Measurements from ENCODE around the gene ZNF276. TPM values are rescaled to one million over a fixed set of nuclear protein-coding genes. Genes with fewer than 3 reads are reported as not detected.
"Not testable (repeated sequence)": the region's sequence is repeated elsewhere in the genome, so short reads cannot be mapped to it uniquely, and the experiment has no call there.

The ZNF276 gene
- total RNA-seq, 1 donor from 2014 or later, result 14.2 TPM

DNA sequence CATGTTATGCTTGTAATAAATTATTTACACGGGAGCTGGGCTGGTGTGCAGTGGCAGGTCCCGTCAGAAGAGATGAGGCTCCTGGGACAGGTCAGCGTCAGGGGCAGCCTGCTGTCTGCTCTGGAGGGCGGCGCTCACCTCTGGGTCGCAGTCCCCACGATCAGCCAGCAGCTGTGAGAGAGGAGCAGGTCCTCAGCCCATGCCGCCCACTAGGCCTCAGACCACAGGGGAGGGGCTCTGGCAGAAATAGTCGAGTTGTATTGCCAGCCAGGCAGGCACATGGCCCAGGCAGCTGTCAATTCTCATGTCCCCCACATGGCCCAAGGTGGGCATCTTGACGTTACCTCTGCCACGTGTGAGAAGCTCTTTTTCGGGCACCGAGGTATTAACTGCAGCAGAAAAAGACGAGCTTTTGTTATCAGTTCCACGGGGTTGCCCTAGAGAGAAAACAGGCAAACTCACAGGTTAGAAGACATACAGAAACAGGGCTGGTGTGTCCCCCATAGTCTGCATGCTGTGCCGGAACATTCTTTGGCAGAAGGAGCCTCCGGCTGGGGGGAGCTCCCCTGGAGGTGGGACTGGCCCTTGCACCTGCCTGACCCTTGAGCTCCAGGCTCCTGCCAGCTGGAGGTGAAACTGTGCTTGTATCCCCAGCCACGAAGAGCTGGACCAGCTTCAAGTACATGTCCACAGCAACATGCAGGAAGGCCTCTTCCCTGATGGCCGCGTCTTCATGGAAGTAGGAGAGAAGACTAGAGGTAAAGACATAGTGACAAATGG is 17.4 kb downstream of the ZNF276 start:
- DNase-seq, result no peak

DNA sequence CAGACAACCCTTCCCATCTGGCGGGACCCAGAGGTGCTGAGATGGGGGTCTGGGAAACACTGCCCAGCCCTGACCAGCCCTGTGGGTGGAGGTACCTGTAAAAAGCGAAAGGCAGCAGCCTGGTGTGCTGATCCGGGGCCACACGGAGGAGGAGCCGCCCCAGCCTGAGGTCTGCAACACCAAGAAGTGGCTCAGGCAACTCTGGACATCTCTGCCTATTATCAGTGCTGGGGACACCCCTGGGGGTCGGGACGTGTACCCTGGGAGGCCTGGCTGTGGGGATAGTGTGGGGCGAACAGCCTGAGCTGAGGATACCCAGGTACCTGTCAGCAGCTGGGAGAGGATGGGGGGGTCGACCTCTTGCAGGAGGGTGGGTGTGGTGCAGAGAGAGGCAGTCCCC is 18.0 kb downstream of the ZNF276 start:
- DNase-seq, result no peak

DNA sequence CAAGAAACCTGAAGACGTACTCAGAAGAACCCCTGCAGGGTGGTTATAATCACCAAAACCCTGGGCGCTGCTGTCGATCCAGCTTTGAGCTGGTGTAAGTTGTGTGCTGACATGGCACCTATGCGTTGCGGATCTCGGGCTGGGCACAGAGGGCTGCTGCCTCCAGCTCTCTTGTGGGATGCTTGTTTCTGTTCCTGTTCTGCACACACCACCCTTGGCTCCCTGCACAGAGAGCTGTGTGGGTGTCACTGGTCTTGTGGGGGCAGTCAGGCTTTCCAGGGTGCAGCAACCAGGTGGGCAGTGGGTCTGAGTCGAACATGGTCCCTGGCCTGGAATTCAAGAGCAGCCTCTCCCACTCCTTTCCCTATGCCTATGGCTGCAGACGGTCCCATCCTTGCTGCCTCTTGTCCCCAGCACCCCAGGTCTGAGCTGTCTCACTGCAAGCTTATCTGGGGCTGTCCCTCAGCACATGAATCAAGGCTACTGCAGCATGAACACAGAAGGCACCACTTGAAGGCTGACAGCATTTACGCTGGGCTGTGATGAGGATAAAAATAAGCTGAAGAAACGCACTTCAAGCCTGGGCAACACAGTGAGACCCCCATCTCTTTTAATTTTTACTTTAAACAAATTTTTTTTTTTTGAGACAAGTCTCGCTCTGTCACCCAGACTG is 20.1 kb downstream of the ZNF276 start:
- DNase-seq, result no peak

DNA sequence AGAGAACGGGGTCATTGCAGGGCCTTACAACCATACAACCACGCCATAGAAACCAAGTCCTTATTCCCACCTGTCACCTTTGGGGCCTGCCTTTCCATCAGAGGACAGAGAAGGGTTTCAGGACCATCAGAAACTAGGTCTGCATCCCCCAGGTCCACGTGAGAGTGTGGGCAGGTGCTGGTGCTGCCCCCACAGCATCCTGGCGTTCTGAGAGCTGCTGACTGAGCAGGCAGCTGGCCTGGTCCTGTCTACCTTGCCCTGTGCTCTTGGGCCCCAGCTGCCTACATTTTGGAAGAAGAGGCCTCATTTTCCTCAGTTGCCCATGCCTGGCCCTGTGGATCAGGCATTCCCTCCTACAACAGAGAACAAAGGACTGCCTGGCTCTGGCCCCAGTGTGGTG is 21.6 kb downstream of the ZNF276 start:
- DNase-seq, result no peak

DNA sequence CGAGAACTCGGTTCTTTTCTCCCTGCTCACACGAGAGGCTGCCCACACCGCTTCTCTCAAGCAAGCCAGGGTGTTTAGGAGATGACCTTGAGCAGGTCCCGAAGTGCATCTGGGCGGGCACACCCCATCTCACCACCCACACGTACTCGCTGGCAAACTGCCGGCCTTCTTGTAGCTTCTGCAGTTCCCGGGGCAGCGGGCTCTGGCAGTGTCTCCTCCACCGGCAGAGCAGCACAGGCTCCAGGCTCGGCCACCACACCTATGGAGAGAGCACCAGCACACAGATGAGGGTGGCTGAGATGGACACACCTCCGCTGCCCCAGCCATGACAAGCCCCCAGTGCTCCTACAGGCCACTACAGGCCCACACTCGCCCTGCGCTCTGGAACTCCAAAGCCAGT is 23.5 kb downstream of the ZNF276 start:
- no peak for DNase-seq

DNA sequence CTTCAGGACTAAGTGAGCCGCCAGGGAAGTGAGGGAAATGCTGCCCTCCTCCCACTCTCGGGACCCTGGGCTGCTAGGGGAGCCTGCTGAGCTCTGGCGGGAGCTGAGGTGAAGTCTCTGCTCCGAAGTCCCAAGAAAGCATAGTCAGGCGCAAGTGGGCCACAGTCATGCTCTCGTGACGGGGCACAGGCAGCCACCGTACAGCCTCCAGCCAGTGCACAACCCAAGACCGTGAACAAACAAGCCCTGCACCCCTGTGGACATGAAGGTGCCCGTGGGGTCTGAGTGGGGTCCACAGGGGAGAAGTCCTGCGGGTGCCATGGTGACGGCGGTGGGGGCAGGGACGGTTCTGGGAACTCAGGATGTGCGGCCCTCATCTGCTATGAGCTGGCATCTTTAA is 24.7 kb downstream of the ZNF276 start:
- no peak for DNase-seq

DNA sequence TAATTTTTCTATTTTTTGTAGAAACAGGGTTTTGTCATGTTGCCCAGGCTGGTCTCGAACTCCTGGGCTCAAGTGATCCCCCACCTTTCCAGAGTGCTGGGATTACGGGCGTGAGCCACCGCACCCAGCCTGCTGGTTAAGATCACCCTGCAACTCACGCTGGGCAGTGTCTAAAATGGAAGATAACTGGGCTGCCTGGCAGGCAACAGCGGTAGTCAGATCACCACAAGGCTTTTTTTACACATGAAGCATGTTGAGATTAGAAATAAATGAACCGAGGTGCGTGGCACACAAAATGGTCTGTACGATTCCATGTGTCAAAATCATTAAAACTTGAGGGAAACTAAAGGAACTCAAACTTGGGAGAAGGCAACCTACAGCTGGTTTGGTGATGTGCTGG is 26.7 kb downstream of the ZNF276 start:
- DNase-seq, result no peak

DNA sequence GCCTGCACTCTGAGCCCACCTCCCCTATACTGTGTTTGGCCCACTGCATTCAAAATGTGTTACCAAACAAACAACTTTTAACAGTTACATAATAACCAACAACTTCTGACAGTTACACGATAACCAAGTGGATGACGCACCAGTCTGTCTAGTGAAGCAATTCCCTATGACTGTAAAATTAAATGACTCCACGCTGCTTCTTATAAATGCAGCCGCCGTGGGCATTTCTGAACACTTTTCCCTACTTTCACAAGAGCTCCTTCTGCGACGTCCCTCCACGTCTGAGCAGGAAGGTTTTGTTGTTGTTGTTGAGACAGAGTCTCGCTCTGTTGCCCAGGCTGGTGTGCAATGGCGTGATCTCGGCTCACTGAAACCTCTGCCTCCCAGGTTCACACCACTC is 27.6 kb downstream of the ZNF276 start:
- DNase-seq, result no peak

DNA sequence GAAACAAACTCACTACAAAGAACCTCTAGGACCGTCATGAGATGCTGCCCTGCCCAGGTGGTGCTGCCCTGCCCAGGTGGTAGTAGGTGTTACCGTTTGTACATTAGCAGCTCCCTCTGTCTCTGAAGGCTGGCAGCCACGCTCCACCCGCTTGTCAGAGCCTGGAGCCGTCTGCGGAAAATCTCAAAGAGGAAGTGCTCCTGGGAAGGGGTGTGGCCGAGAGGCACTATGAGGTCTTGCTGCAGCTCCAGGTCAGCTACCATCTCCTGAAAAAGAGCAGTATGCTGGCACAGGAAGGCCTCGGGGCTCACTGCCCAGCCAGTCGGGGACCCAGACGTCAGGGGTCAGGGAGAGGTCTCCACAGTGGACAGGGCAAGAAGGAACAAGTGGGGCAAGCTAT is 28.3 kb downstream of the ZNF276 start:
- no peak for DNase-seq

DNA sequence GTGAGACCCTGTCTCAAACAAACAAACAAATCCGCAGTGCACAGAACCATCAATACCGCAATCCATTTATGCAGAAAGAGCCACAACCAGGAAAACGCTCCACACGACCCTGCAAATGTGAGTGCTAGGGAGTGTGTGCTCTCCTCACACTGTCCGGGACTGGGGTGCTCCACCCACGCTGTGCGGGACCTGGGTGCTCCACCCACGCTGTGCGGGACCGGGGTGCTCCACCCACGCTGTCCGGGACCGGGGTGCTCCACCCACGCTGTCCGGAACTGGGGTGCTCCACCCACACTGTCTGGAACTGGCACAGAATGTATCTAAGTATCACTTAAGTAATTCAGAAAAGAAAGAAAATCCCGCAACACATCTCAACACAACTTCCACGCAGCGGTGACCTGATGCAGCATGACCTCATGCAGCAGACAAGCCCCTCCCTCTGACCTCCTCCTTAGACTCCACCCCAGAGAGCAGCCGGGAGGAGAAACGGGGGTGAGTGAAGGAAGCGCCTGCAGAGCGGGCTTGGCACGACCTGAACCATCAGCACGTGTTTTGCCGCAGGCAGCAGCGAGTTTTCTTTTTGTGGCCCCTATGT is 38.5 kb downstream of the ZNF276 start:
- DNase-seq, result no peak

DNA sequence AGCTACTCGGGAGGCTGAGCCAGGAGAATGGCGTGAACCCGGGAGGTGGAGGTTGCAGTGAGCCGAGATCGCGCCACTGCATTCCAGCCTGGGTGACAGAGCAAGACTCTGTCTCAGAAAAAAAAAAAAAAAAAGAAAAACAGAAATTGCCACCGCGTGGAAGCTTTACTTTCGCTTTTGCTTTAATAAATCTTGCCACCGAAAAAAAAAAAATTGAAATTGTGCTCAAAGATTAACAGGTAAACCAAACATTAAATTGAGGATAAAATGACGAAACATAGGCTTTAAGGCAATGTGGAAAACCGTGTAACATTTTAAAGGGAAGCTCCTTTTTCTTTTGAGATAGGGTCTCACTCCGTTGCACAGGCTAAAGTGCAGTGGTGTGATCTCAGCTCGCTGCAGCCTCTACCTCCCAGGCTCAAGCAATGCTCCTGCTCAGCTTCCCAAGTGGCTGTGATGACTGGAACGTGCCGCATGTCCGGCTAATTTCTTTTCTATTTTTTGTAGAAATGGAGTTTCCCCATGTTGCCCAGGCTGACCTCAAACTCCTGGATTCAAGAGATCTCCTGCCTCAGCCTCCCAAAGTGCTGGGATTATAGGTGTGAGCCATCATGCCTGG is 40.1 kb downstream of the ZNF276 start:
- no peak for DNase-seq

DNA sequence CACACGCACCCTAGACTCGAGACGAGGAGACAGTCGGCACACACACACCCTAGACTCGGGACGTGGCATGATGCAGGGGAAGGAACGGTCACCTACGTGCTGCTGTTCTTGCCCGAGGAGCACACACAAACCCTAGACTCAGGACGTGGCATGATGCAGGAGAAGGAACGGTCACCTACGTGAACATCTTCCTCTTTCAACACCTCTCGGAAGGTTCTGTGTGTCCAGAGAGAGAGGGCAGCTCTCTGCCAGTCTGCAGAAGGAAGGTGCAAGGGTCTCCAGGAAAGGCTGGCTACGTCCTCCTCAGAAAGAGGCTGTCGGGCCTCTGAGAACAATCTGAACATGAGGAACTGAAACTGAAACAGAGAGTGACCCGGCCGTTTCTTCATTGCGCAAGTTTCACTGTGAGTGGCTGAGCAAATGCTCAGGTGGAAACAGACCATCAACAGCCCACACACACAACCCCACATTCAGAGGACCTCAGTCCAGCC is 43.4 kb downstream of the ZNF276 start:
- no peak for DNase-seq

DNA sequence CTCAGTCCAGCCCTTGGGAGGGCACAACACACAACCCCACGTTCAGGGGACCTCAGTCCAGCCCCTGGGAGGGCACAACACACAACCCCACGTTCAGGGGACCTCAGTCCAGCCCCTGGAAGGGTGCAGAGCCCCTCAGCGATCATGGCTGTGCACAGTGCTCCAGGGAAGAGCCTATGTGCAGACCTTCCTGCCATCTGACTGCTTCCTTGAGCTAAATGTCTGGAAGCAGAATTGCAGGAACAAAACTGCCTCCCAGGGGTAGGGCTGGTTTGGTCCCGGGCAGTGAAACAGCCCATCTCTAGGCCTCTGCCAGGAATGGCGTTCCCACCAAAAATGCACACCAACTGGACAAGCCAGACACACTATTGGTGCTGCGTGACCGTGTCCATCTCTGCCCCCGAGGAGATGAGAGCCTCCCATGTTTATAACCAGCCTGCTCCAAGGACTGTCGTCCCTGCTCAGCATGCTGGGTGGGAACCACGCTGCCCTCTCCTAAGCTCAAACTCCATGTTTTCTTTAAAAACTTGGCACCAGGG is 44.0 kb downstream of the ZNF276 start:
- no peak for DNase-seq

DNA sequence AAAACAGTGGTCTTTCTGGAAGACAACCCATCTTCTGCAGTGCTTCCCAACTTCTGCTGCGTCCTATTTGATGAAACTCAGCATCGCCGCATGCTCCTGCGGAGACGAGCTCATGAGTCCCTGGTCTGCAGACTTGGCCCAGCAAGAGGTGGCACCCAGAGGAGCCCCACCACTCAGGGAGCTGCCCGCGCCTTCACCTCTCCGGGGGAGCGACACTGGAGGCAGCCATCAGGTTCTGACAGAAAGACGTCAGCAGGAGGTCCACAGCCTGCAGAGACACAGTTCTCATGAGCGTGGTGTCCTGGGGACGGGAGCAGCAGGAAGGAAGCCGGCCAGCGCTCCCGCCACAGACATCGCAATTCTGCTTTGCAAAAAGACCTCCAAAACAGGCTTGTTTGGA is 49.0 kb downstream of the ZNF276 start:
- no peak for DNase-seq

DNA sequence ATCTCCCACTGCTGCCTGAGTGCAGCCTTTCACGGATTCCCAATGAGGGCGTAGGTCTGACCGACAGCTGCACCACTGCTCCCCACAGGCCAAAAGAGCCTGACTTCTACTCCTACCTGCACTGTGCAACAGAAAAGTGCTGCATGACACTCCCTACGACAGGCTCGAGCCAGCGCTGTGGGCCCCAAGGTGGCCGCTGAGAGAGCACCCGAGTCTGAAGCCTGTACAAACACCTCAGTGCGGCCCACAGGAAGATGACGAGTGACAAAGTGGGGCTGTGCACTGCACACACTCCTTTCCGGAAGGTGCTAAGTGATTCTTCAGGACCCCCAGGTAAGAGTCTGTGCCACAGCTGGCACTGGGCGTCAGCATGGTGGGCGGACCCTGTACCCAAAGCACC is 53.9 kb downstream of the ZNF276 start:
- DNase-seq, result no peak

DNA sequence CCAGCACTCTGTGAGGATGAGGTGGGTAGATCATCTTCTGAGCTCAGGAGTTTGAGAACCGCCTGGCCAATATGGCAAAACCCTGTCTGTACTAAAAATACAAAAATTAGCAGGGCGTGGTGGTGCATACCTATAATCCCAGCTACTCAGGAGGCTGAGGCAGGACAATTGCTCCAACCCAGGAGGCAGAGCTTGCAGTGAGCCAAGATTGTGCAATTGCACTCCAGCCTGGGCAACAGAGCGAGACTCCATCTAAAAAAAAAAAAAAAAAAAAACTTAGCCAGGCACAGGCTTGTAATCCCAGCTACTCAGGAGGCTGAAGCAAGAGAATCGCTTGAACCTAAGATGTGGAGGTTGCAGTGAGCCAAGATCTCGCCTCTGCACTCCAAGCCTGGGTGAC is 56.9 kb downstream of the ZNF276 start:
- DNase-seq, result not testable (repeated sequence)

DNA sequence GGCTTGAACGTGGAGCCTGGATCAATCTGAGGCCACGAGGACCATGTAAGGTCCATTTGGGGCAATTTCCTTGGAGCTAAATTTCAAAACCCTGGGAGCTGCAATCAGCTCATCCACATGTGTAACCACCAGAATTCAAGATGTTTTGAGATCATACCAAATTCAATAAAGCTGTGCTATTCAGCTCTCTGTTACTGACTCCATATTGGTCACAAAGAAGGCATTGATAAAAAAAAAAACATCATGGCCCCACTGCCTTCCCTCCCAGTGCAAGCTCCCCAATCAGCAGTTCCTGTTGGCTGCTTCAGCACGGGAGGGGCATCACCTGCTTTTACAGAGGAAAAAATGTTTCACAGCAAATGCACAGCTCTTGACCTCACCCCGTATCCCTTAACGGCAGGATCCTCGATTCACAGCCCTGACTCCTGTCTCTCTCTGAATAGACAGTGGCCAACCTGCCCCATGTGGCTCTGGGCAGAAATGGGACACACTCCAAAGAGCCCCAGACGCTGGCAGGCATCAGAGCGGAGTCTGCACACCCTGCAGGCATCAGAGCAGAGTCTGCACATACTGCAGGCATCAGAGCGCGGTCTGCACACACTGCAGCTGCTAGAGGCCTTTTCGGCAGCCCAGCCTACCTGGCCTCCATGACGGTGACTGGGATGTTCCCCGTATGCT is 58.0 kb downstream of the ZNF276 start:
- no peak for DNase-seq

DNA sequence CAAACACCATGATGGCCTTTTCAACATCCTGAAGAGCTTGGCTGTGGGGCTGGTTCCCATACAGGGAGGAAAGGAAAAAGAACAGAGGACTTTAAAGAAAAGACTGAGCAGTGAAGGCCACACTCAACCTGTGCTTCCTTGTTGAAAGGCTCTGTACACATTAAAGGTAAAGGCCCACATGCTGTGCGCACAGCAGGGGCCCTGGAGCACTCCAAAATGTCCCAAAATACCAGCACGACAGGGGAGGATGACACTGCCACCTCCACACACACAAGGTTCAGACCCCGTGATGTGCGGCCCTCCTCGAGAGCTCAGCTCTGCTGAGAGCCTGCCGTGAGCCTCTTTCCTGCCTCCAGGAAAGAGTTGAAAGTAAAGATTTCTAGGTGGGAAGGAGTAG is 58.6 kb downstream of the ZNF276 start:
- DNase-seq, result no peak

DNA sequence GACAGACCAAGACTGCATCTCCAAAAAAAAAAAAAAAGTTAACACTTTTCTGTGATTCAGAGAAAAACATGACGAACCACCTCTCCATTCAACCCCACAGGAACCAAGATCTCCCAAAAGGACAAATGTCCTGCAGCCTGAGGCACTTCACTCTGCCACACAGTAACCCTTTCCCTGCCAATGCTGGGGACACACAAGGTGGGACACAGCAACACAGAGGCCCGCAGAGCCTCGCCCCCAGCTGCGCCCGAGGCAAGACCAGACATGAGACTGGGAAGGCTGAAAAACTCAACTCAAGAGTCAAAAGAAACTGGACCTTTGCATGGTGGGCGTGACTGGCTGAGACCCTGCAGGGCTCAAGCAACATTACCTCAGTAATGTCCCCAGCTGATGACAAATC is 61.2 kb downstream of the ZNF276 start:
- no peak for DNase-seq

DNA sequence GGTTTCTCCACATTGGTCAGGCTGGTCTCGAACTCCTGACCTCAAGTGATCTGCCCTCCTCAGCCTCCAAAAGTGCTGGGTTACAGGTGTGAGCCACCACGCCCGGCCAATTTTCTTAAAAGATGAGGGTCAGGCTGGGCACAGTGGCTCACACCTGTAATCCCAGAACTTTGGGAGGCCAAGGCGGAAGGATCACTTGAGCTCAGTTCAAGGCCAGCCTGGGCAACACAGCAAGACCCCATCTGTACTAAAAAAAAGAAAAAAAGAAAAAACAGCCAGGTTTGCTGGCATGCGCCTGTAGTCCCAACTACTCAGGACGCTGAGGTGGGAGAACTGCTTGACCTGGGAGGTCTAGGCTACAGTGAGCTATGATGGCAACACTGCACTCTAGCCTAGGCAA is 62.6 kb downstream of the ZNF276 start:
- DNase-seq, result not testable (repeated sequence)

DNA sequence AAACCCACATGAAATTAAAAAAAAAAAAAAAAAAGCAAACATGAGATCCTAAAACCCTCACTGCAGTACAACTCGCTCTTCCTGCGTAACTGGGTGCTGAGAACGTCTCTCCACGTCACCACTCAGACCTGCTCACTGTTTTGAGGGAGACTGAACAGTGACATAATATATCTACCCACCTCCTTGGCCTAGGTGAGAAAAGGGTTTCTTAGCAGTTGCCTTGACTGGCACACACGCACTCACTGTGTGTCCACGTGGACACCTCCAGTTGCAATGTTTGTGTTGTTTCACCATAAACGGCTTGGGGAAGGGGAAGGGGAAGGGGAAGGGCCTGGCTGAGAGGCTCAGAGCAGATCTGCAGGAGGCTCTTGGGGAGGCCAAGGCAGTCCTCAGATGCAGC is 63.1 kb downstream of the ZNF276 start:
- DNase-seq, result no peak

DNA sequence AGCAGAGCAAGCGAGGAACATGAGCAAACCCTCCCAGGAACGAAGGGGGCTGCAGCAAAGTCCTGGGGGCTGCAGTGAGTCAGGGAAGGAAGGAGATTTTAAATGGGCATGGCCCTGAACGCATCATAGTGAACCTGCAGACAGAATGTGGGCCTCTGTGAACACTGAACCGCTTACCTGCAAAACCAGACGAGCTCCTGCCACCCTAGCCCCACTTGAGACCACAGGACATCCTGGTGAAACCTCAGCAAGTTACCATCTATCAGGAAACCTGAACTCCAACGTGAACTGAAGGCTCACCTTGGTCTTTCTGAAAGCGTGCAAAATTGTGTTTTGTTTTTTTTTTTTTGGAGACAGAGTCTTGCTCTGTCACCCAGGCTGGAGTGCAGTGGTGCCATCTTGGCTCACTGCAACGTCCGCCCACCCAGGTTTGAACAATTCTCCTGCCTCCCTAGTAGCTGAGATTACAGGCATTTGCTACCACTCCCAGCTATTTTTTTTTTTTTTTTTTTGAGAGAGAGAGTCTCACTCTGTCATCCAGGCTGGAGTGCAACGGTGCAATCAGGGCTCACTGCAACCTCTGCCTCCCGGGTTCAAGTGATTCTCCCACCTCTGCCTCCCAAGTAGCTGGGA is 64.3 kb downstream of the ZNF276 start:
- no peak for DNase-seq

Data from occipital lobe (tissue), 2 donors.